ENCODE results near the gene CD247.

- no peak for TF ChIP-seq EZH2 (IDR thresholded peaks at IDR 0.05)
- no peak for TF ChIP-seq POLR2AphosphoS5 (IDR thresholded peaks at IDR 0.05; ENCODE audit: borderline replicate concordance, low read depth, low read length)
Measured at GRCh38 chr1:167476061-167476460, 42.3 kb downstream of the CD247 start.

Data from SK-N-MC (cell line).